Measurements from ENCODE around the gene TPSG1.

GRCh38 chr16:1178295-1178910 is 46.7 kb downstream of the TPSG1 start:
- TF ChIP-seq CTCF (IDR thresholded peaks at IDR 0.05) (no peak), POLR2A (IDR thresholded peaks at IDR 0.05) (no peak)

Data from heart left ventricle (tissue), 13 donors.